Activated CD4-positive, alpha-beta T cell treated with anti-CD3 and anti-CD28 coated beads for 1 hour (primary cell): Measurements from ENCODE around the gene RPS6KB2.

Experiments used
- DNase-seq: peaks from one replicate; pipeline ENCODE4 v3.0.0-alpha.2; 2020

Gene RPS6KB2

GRCh38 chr11:67428052-67429001 is at the start of gene RPS6KB2:
RPS6KB2 (plus strand) TSS chr11:67428494; CDS start chr11:67428546, 52 bp downstream.
- peak; percentile 99 for DNase-seq

DNA sequence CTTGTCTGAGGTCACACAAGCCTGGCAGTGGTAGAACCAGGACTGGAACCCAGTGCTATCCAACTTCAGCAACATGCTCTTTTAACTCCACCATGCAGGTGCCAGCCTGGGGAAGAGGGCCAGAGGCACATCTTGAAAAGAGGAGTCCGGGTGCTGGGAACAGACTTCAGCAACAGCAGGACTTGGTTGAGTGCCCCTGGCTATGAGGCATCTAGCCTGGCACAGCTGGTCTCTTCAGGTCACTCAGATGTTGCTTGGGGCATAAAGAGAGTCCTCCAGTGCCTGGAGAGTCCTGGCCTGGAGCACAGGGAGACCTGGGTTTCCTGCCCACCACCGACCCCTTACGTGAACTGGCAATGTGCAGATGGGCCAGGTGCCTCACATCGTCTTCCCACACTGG is 49.8 kb upstream of the RPS6KB2 start:
- no peak for DNase-seq

- DNase-seq, result no peak
Measured at GRCh38 chr11:67379061-67380058, 48.9 kb upstream of the RPS6KB2 start.

DNA sequence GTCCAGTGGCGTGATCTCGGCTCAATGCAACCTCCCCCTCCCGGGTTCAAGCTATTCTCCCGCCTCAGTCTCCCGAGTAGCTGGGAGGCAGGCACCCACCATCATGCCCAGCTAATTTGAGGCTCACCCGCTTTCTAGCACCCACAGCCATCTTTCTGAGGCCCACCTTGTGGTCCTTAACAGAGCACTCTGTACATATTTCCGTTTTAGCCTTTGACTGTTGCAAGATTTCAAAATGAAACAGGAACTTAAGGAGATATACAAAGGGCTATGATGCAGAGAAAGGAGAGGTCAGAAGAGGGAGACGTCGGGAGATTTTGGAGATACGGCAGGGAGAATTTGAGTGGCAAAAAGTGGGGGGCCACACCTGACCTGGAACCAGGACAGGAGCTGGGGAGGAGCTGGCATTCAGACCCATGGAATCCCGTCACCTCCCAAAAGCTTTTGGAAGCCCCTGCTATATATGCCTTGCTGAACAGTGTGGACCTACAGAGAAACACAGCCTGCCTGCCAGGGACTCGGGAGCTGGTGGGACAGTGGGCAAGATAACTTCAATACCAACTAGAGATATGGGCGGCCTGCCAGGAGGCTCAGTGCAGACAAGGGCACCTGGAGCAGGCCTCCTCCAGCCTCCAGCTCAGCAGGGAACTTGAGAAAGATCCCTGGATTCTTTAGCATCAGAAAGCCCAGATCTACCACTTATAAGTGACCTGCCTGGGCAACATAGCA is 46.9 kb upstream of the RPS6KB2 start:
- DNase-seq, result no peak

DNA sequence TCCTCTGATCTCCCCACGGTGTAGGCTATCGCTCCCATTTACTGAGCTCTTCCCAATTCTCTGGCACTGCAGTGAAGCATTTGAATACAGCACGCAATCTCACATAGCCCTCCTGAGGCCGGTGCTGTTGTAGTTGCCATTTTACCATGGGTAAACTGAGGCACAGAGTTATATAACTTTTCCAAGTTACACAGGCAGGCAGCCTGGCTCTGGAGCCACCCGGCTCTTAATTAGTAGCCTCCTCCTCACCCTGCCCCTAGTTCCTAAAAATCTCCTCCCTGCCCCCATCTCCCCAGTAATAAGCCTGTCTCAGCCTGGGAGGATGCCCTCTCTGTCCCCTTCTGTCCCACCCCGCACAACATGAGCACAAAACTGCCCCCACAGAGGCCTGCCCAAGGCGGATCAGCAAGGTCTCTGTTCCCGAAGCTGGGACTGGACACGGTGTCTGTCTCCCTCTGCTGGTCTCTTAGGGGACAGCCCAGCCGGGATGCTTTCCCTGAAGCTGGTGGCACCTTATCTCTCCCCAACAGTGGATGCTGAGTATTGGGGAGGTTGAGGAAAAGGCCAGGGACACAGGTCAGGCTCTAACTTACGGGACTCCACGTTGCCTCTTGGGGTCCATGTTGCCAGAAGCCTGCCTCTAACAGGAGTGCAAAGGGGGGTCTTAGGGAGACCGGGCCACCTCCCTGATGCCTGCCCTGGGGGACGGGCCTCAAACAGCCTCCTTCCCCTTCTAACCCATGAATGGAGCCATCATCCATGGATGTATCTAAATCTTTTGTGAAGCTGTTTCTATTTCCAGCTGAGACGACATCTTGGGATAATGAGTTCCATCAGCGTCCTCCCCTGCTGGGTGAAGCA is 45.8 kb upstream of the RPS6KB2 start:
- peak; percentile 76 for DNase-seq

DNA sequence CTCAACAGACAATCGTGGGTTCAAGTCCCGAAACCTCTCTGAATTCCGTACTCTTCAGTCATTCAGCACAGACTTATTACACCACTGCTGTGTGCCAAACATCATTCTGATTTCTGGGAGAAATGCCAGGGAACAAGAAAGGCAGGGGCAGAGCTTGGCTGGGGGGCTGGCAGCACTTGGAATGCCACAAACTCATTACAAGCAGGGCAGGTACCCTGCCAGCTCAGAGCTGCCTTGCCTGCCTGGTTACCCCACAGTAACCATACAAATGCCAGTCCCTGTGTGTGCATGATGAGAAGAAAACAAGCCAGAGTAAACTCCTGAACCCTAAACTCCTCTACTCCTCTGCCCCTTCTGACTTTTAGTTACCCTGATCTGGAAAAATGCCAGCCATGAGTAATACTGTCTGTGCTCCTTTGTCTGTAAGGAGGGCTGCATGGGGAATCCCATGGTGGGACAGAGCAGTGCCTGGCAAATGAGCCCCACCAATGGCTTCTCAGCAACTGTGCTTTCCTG is 43.4 kb upstream of the RPS6KB2 start:
- DNase-seq, result no peak

GRCh38 chr11:67387069-67387468 is 41.2 kb upstream of the RPS6KB2 start:
- no peak for DNase-seq

GRCh38 chr11:67387518-67387917 is 40.8 kb upstream of the RPS6KB2 start:
- DNase-seq, result no peak

GRCh38 chr11:67389477-67389876 is 38.8 kb upstream of the RPS6KB2 start:
- DNase-seq, result no peak

GRCh38 chr11:67390947-67391303 is 37.4 kb upstream of the RPS6KB2 start:
- DNase-seq, result no peak

GRCh38 chr11:67391304-67392182 is 36.8 kb upstream of the RPS6KB2 start, which contains the start of gene RAD9A:
RAD9A (plus strand) TSS chr11:67391986; CDS start chr11:67392045, 59 bp downstream.
- peak; percentile 86 for DNase-seq

- no peak for DNase-seq
Measured at GRCh38 chr11:67392183-67392715, 36.0 kb upstream of the RPS6KB2 start.

DNA sequence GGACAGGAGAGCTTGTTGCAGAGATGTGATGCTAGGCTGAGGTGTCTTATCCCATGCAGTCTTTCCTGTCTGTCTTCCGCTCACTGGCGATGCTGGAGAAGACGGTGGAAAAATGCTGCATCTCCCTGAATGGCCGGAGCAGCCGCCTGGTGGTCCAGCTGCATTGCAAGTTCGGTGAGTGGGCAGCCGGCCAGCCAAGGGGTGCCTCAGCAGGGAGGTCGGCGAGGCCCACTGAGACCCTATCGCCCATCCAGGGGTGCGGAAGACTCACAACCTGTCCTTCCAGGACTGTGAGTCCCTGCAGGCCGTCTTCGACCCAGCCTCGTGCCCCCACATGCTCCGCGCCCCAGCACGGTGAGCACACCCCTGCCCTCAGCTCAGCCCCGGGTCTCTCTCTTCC is 34.9 kb upstream of the RPS6KB2 start:
- no peak for DNase-seq

DNA sequence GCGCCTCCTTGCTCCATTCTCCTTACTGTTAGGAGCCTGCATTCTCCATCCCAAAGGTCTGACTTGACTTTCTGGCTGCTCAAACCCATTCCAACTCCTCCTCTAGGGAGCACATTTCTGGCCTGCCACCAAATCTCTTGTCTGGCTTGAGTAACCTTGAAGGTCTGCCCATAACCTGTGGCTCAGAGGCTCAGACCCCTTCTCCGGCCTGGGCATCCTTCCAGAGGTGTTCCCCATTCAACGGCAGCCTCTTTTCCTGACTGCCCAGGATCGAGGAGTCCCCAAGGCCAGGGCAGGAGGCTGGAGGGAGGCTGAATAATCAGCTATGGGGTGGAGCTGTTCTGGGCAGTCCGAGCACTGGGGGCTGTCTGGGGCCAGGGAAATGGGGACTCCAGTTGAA is 34.3 kb upstream of the RPS6KB2 start:
- DNase-seq, result no peak

- no peak for DNase-seq
Measured at GRCh38 chr11:67395555-67396258, 32.6 kb upstream of the RPS6KB2 start.

DNA sequence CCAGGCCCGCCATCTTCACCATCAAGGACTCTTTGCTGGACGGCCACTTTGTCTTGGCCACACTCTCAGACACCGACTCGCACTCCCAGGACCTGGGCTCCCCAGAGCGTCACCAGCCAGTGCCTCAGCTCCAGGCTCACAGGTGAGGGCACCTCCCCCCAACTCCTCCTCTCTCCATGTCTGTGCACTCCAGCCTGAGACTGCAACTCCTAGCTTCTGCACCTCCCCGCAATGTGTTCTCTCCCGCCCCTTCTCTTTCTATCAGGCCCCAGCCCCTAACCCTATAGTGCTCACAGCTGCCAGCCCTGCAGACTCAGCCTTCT is 32.1 kb upstream of the RPS6KB2 start:
- no peak for DNase-seq

GRCh38 chr11:67396587-67397389 is 31.5 kb upstream of the RPS6KB2 start:
- DNase-seq, result no peak

- no peak for DNase-seq
Measured at GRCh38 chr11:67397536-67397935, 30.8 kb upstream of the RPS6KB2 start.
